Fibroblast of mammary gland (primary cell): ENCODE data around the gene CRK.

Experiments used
- DNase-seq: peaks from one replicate; pipeline ENCODE4 v3.0.0-alpha.2; 2010; ENCODE audit warnings: low read depth
- H3K4me3 ChIP-seq: 2 replicates; pipeline ENCODE4 v1.5.1; 2011; ENCODE audit warnings: low read depth, mild to moderate bottlenecking, low read length, moderate library complexity; ENCODE audit not compliant: control insufficient read depth
- CTCF ChIP-seq: conservative IDR thresholded peaks from 2 replicates; pipeline ENCODE4 v1.5.1; 2011; ENCODE audit warnings: low read depth, low read length, inconsistent platforms; ENCODE audit not compliant: control insufficient read depth, insufficient read depth

The CRK gene

GRCh38 chr17:1455797-1456599 is at the start of gene CRK:
Gene CRK (minus strand): TSS chr17:1456232. CDS start chr17:1456117, 115 bp downstream.
- H3K4me3 ChIP-seq, result peak within 1 kb of the TSS; percentile 88
- DNase-seq, result peak; percentile 92
- TF ChIP-seq CTCF, result no peak

GRCh38 chr17:1505586-1505985 is 49.6 kb upstream of the CRK start:
- TF ChIP-seq CTCF, result no peak
- DNase-seq, result no peak
- H3K4me3 ChIP-seq, result no peak overlapping the region

GRCh38 chr17:1504866-1505265 is 48.8 kb upstream of the CRK start:
- no peak for DNase-seq
- no peak for TF ChIP-seq CTCF
- no peak overlapping the region for H3K4me3 ChIP-seq

- no peak overlapping the region for H3K4me3 ChIP-seq
- no peak for DNase-seq
- TF ChIP-seq CTCF, result no peak
Observed at GRCh38 chr17:1503699-1504098, 47.7 kb upstream of the CRK start.

- DNase-seq, result peak; percentile 30
- H3K4me3 ChIP-seq, result no peak overlapping the region
- TF ChIP-seq CTCF, result no peak
Observed at GRCh38 chr17:1498869-1499268, 42.8 kb upstream of the CRK start.

GRCh38 chr17:1498233-1498632 is 42.2 kb upstream of the CRK start:
- DNase-seq, result no peak
- no peak for TF ChIP-seq CTCF
- no peak overlapping the region for H3K4me3 ChIP-seq

GRCh38 chr17:1497831-1498230 is 41.8 kb upstream of the CRK start:
- no peak for TF ChIP-seq CTCF
- DNase-seq, result no peak
- no peak overlapping the region for H3K4me3 ChIP-seq
